Subcutaneous adipose tissue (tissue), 4 donors: ENCODE data around the gene BMP3. TPM values are rescaled to one million over a fixed set of nuclear protein-coding genes. Genes with fewer than 3 reads are reported as not detected.

Source experiments
- CTCF ChIP-seq: fragments of 450-650 bp; IDR thresholded peaks from one replicate; pipeline ENCODE4 v1.5.1; 2016; ENCODE audit warnings: low read depth, mild to moderate bottlenecking, control low read depth, antibody characterized with exemption, moderate library complexity
- total RNA-seq, 4 donors: library from RNA; depleted of rRNA; stranded (reverse); fragments of >200 nt; gene quantifications; one replicate each; pipeline ENCODE4 v1.1.0, GENCODE V29; 2016

The BMP3 gene
- total RNA-seq, 4 donors from 2014 or later: 1.5 to 33.3 (median 5.5) TPM

GRCh38 chr4:81049907-81050306, 19.4 kb downstream of the BMP3 start:
- no peak for TF ChIP-seq CTCF

DNA sequence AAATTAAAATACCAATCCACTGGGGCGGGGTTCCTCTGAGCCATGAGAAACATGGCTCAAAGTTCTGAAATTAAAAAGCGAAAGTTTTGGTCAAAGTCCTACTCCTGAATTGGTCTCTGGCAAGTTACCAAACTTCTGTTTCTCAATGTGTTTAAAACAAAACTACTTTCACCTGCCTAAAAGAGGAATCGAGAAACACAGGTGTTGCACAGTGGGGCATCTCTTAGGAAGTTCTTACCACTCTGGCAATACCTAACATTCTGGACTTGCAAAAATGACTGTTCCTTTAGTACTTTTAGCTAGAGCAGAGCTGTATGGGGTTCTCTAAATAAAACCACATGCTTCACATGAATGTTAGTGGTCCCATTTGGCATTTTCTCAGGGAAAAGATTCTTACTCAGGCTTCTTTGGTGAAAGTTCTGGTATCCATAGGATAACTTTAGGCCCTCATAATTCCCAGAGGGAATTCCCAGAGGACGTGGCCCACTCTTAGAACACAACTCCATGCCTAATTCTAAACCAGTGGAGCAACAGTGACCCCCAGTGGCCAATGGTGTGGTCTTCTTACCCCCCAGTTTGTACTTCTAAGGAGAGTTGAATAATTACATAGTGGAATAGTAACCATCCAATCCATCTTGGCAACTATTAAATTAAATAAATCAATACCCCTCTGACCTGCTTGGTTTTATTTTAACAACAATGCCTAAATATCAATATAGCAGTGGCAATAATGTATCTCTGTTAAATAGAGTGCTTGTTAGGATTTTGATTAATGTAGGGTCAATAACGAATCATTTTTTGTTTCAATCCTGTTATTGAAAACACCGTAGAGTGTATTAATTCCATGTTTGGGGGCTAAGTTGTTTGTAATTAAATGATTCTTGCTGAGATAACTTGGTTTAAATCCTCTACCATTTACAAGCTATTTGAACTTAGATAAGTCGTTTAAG, 21.9 kb downstream of the BMP3 start:
- no peak for TF ChIP-seq CTCF

DNA sequence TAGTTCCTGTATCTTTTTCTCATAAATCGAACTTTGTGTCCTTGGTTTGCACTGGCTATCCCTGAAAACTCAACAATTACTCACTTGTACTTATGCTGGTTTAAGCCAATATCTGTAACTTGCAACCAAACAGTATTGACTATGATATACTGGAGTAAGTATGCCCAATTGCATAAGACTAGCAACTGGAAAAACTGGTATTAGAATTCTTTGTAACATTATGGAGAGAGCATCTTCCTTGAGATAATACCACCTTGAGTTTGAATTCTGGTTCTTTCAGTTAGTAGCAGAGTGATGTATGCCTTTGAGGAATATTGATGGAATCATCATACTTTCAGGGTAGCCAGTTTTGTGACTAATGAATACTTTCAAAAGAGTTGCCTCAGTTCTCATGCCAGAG, 28.1 kb downstream of the BMP3 start:
- no peak for TF ChIP-seq CTCF

DNA sequence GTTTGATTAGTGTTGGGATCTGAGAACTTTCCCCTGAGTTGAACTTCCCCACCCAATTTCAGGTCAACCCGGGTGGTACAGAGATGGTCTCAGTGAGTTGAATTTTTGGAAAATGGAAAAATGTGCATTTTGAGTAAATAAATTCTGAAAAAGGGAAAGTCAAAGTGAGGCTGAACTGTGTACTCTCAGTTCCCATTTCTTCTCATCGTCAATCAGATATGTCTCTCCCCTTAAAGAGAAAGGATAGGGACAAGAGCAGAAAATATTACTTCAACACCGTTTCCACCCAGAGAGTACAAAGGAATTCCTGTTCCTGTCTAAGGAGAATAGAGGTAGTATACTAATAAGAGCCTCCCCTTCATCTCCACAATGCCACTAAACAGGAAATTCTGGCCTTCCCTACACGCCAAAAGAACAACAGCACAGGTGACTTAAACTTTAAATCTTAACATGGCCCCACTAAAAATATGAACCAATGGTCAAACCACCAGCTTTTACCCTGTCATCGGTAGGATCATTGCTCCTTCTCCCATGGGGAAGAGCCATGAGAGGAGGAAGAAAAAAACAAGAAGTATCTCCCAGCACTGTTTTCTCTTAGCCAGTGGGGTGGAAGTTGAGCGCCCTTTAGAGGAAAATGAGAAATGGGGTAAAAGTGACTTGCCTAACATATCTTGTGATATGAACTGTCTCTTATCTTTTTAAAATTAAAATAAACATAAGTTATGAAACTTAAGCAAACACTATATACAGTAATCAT, 30.3 kb downstream of the BMP3 start:
- no peak for TF ChIP-seq CTCF

- no peak for TF ChIP-seq CTCF
Observed at GRCh38 chr4:81061344-81061730, 30.8 kb downstream of the BMP3 start.

DNA sequence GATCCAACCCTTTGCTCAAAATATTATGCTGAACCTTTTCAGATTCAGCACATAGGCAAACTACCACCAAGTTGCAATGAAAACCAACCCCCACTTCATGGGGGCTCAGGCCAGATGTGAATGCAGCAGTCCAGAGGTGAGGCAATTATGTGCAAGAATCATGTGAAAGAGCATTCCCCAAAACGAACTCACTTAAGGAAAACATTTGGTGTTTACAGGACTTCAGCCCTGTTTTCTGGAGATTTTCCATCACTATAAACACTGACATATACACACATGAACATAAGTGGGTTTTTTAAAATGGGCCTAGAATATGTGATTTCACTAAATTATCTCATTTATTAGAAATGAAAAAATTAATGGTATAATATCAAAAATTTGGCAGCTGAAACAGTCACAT, 31.5 kb downstream of the BMP3 start:
- TF ChIP-seq CTCF: no peak

DNA sequence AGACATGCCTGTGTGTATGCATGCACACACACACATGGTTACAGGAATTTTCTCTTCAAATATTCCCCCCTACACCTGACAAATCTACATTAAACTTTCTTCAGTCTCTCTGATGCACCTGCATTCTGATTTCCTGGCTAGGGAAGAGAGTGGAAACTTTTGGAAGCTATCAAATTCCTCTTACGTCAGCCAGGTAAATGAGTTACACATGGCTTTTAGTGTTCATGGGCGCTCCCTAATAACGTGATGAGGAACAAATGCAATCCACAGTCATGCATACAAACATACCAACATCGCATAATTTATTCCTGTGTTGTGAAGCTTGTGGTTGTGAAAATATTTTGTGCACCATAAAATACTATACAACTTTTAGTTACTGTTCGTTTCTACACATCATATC, 34.9 kb downstream of the BMP3 start:
- TF ChIP-seq CTCF: no peak
